Pons (tissue), 1 donor: ENCODE results near the gene NLRP2B.
"Not testable (repeated sequence)": the region's sequence is repeated elsewhere in the genome, so short reads cannot be mapped to it uniquely, and the experiment has no call there.

Experiments used
- DNase-seq: peaks from one replicate; pipeline ENCODE4 v3.0.0-alpha.2; 2016; ENCODE audit warnings: low spot score

Gene NLRP2B

GRCh38 chrX:57680160-57680559, at the start of gene NLRP2B:
Gene NLRP2B, minus strand, starts transcription at chrX:57680260.
- DNase-seq: no peak

DNA sequence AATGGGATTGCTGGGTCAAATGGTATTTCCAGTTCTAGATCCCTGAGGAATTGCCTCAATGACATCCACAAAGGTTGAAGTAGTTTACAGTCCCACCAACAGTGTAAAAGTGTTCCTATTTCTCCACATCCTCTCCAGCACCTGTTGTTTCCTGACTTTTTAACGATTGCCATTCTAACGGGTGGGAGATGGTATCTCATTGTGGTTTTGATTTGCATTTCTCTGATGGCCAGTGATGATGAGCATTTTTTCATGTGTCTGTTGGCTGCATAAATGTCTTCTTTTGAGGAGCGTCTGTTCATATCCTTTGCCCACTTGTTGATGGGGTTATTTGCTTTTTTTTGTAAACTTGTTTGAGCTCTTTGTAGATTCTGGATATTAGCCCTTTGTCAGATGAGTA, 45.9 kb upstream of the NLRP2B start:
- not testable (repeated sequence) for DNase-seq

DNA sequence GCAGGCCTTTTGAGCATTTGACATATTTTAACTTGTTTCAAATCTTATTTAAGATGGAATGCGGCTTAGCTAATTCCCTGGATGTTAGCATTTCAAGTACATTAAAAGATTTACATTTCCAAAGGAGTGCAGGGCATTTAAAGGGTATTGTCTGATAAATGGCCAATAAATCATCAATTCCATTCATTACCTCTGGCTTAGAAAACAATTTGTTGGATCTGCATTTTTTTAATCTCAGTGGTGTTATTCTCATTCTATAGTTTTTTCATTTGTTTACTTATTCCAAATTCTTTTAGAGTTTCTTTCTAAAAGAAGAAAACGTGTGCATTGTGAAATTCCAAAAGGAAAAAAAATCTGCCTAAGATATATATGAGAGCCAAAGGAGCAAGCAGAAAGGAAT, 1.3 kb upstream of the NLRP2B start:
- DNase-seq: no peak

DNA sequence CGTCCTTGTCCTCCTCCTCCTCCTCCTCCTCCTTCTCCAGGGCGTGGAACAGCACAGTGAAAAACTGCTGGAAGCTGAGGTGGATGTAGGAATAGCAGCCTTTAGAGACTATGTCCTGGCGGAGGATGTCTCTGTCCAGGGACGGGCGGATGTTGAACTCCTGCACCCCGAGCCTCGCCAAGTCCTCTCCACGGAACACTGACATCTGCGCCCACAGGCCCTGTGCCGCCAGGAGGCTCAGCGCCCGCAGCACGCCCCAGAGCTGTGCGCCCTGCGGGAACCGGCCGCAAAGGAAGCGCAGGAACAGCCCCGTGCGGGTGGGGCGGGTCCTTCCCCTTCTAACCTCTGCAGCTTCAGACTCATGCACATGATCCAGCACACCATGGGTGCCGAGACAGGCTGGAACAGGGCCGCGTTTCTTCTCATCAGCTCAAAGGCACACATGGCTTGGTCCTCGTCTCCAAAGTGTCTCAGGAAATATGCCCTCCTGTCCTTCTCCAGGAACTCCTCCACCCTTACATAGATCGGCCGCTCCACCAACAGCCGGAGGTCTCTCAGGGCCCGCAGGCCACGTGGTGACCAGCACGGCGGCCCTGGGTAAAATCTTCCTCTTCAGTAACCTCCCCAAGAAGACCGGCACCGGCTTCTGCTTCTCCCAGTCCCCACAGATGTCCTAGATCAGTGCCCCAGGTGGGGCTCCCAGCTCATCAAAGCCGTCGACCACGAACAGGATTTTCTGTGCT, 1.2 kb downstream of the NLRP2B start:
- DNase-seq: no peak

- DNase-seq: no peak
These were observed 2.8 kb downstream of the NLRP2B start for GRCh38 chrX:57677132-57677858.

- DNase-seq: no peak
These were observed 4.7 kb downstream of the NLRP2B start for GRCh38 chrX:57675320-57675719.

- no peak for DNase-seq
These were observed 5.2 kb downstream of the NLRP2B start for GRCh38 chrX:57674861-57675260.

DNA sequence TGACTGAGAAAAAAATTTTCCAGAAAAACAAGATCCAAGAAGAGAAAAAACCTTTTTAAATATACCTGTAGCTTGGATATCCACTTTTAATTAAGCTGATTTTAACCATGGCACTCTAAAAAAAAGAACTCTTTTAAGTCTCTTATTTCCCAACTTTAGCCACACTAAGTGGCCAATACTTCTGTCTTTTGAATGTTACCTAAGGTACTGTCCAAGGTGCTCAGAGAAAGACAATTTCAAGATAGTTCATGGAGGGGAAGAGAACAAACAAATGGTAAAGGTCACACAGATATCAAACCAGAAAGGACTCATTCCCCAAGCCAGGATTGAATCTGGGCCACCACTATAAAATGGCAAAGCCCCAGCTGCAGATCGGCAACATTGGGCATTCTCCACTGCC, 10.1 kb downstream of the NLRP2B start:
- no peak for DNase-seq

- no peak for DNase-seq
These were observed 13.1 kb downstream of the NLRP2B start for GRCh38 chrX:57667010-57667409.

- DNase-seq: no peak
These were observed 25.0 kb downstream of the NLRP2B start for GRCh38 chrX:57655065-57655464.

DNA sequence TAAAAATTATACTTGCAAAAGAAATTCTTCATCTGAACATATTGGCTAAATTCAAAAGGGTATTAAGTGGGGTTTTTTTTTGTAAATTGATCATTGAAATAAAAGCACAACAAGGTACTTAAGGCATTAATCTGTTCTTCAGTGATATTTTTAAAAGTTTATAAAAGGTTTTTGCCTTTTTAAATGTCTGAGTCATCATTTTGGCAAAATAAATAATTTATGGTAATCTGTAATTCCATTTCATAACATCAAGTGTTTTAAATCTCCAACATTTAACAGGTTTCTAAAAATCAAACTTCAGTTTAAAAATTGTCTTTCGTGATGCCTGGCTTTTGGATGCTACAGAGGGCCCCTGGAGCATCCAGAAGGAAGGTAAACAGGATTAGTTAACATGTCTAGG, 27.4 kb downstream of the NLRP2B start:
- no peak for DNase-seq

DNA sequence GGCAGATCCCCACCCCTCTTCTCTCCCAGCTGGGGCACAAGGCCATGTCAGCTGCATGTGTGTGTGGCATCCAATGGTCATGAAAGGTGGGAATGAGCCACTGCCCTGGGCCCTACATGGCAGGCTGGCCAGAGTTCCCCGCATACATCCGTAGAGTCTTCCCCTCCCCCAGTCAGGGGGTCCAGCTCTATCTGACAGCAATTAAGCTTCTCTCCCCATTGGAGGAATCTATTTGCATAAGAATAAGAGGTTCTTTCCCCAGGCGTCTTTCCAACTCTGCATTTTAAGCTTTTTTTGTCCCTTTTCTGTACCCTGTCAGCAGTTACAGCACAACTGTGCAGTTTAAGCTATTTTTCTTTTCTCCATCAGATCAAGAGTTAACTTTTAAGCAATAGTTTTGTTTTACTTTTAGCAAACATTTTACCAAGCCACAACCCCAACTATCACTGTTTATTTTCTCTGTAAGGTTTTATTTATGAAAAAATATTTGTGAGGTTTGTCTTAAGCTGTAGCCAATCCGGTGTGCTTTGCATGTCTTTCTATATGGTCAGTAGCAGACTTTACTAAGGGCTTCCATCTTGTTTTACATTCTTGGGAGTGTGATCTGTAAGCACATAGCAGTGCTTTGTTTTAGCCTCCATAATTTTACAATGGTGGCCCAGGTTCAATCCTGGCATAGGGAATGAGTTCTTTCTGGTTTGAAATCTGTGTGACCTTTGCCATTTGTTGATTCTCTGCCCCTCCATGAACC, 28.7 kb downstream of the NLRP2B start:
- DNase-seq: no peak

DNA sequence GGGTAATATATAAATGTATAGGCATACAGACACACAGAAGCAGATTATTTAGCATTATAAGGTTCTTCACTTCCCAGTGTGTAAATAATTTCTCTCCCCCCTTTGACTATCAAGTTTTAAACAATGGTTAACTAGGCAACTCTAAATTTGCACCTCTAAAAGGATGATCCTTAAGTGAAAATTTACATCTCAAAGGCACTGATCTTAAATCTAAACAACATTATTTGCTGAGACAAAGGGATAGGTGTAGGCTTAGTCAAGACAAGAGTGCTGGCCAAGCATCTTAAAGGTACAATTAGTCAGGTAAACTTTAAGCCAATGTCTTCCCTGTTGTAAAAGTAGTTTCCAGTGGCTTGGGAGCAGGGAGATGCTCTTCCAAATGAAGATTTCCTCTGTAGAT, 33.0 kb downstream of the NLRP2B start:
- DNase-seq: no peak

DNA sequence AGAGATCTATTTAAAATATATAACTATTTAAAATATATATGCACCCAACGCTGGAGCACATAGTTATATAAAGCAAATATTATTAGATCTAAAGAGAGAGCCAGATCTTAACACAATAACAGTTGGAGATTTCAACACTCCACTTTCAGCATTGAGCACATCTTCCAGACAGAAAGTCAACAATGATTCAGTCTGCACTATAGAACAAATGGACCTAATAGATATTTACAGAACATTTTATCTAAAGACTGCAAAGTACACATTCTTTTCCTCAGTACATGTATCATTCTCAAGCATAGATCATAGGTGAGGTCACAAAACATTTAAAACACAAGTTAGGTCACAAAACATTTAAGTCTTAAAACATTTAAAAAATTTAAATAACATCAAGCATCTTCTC, 36.4 kb downstream of the NLRP2B start:
- DNase-seq: no peak

- DNase-seq: no peak
These were observed 38.7 kb downstream of the NLRP2B start for GRCh38 chrX:57641338-57641737.

- DNase-seq: no peak
These were observed 39.4 kb downstream of the NLRP2B start for GRCh38 chrX:57640674-57641016.

- not testable (repeated sequence) for DNase-seq
These were observed 50.6 kb downstream of the NLRP2B start for GRCh38 chrX:57629438-57629837.
